ENCODE data around the gene STAC3. TPM values are rescaled to one million over a fixed set of nuclear protein-coding genes. Genes with fewer than 3 reads are reported as not detected.
A peak's percentile ranks its signal among the peaks of the same experiment; 100 is the strongest.

The STAC3 gene
- polyA plus RNA-seq, 1 experiment = 0.48 TPM

GRCh38 chr12:57212701-57213057 lies 38.3 kb downstream of the STAC3 start:
- Histone ChIP-seq H3K36me3 (ENCODE audit: control insufficient read depth, insufficient read depth, low read length) (peaks cover 44% of the 10 kb centered on the region), H3K27me3 (ENCODE audit: control insufficient read depth, insufficient read depth, low read length) (peaks cover 3% of the 10 kb centered on the region; the same call in 1 of the 2 replicates), H3K4me3 (ENCODE audit: low read depth, low read length) (no peak overlapping the region)
- no peak for DNase-seq (ENCODE audit: low read depth)
- ChIA-PET CTCF (interaction anchor here (0.6 to 14.9 kb wide), 19 partner anchors 10 to 246 kb away, joined by 3 to 334 read pairs (median 6); partner anchors contain the start of genes NEMP1, SHMT2 and STAC3), POLR2A (interaction anchor here (0.5 to 1.0 kb wide), 2 partner anchors 17 to 64 kb away, joined by 7 to 12 read pairs; partner anchors contain the start of gene SHMT2)
- no peak for TF ChIP-seq CTCF (IDR thresholded peaks at IDR 0.05; ENCODE audit: insufficient read depth, low read depth, low read length)

- H3K4me3 ChIP-seq (ENCODE audit: low read depth, low read length) = no peak overlapping the region
- ChIA-PET CTCF (interaction anchor here (1.1 to 14.9 kb wide), 10 partner anchors 10 to 114 kb away, joined by 3 to 334 read pairs (median 17); partner anchors contain the start of gene SHMT2), POLR2A (no interaction called here)
- no peaks in the 10 kb centered on the region for H3K27me3 ChIP-seq (ENCODE audit: control insufficient read depth, insufficient read depth, low read length)
- H3K36me3 ChIP-seq (ENCODE audit: control insufficient read depth, insufficient read depth, low read length) = peaks cover 47% of the 10 kb centered on the region
- TF ChIP-seq CTCF (IDR thresholded peaks at IDR 0.05; ENCODE audit: insufficient read depth, low read depth, low read length) = 0 out of 2 replicates have a peak, but pooled peaks have one; percentile 10
- no peak for DNase-seq (ENCODE audit: low read depth)
These were observed 38.9 kb downstream of the STAC3 start for GRCh38 chr12:57211791-57212700.

- TF ChIP-seq CTCF (IDR thresholded peaks at IDR 0.05; ENCODE audit: insufficient read depth, low read depth, low read length) = no peak
- Histone ChIP-seq H3K27me3 (ENCODE audit: control insufficient read depth, insufficient read depth, low read length) (no peaks in the 10 kb centered on the region), H3K36me3 (ENCODE audit: control insufficient read depth, insufficient read depth, low read length) (peaks cover 52% of the 10 kb centered on the region), H3K4me3 (ENCODE audit: low read depth, low read length) (no peak overlapping the region)
- ChIA-PET CTCF (interaction anchor here (4.3 to 14.9 kb wide), 3 partner anchors 19 to 88 kb away, joined by 21 to 334 read pairs (median 135); partner anchors contain the start of gene SHMT2), POLR2A (no interaction called here)
- DNase-seq (ENCODE audit: low read depth) = no peak
These were observed 39.9 kb downstream of the STAC3 start for GRCh38 chr12:57210926-57211692.

GRCh38 chr12:57210461-57210860 lies 40.5 kb downstream of the STAC3 start:
- POLR2A ChIA-PET = no interaction called here
- CTCF ChIA-PET = interaction anchor here (5.9 to 14.9 kb wide), 2 partner anchors 19 to 31 kb away, joined by 135 to 334 read pairs; partner anchors contain the start of gene SHMT2
- no peaks in the 10 kb centered on the region for H3K27me3 ChIP-seq (ENCODE audit: control insufficient read depth, insufficient read depth, low read length)
- peaks cover 58% of the 10 kb centered on the region for H3K36me3 ChIP-seq (ENCODE audit: control insufficient read depth, insufficient read depth, low read length)
- H3K4me3 ChIP-seq (ENCODE audit: low read depth, low read length) = no peak overlapping the region
- no peak for DNase-seq (ENCODE audit: low read depth)
- TF ChIP-seq CTCF (IDR thresholded peaks at IDR 0.05; ENCODE audit: insufficient read depth, low read depth, low read length) = no peak

- DNase-seq (ENCODE audit: low read depth) = no peak
- Histone ChIP-seq H3K36me3 (ENCODE audit: control insufficient read depth, insufficient read depth, low read length) (peaks cover 63% of the 10 kb centered on the region), H3K27me3 (ENCODE audit: control insufficient read depth, insufficient read depth, low read length) (no peaks in the 10 kb centered on the region), H3K4me3 (ENCODE audit: low read depth, low read length) (no peak overlapping the region)
- CTCF ChIA-PET = interaction anchor here (14.9 kb wide), 1 partner anchor 32 kb away, joined by 334 read pairs; a partner anchor contains a TSS
- no peak for TF ChIP-seq CTCF (IDR thresholded peaks at IDR 0.05; ENCODE audit: insufficient read depth, low read depth, low read length)
- POLR2A ChIA-PET = no interaction called here
These were observed 41.1 kb downstream of the STAC3 start for GRCh38 chr12:57209916-57210315.
